ENCODE data around the gene EIF2A.
A peak's percentile ranks its signal among the peaks of the same experiment; 100 is the strongest.
"Not testable (repeated sequence)": the region's sequence is repeated elsewhere in the genome, so short reads cannot be mapped to it uniquely, and the experiment has no call there.

EIF2A gene

GRCh38 chr3:150546226-150547044, at the start of gene EIF2A, which contains the start of gene SERP1:
TSS of gene EIF2A (plus strand) at chr3:150546787. CDS start at chr3:150546803, 16 bp downstream.
TSS of gene SERP1 (minus strand) at chr3:150546496. CDS start at chr3:150546135, 361 bp downstream.
- Mint-ChIP-seq H3K4me3 (peak within 1 kb of the TSS; percentile 97), H3K27me3 (no peaks in the 10 kb centered on the region), H3K27ac (peak within 1 kb of the TSS; percentile 100), H3K9me3 (ENCODE audit: low read depth) (no peaks in the 10 kb centered on the region), H3K36me3 (peaks cover 22% of the 10 kb centered on the region), H3K4me1 (ENCODE audit: low read depth) (peaks cover 63% of the 10 kb centered on the region)

- no peak overlapping the region for H3K4me3 Mint-ChIP-seq
- H3K27me3 Mint-ChIP-seq: no peaks in the 10 kb centered on the region
- H3K4me1 Mint-ChIP-seq (ENCODE audit: low read depth): no peaks in the 10 kb centered on the region
- H3K9me3 Mint-ChIP-seq (ENCODE audit: low read depth): no peaks in the 10 kb centered on the region
- no peaks in the 10 kb centered on the region for H3K36me3 Mint-ChIP-seq
- no peak overlapping the region for H3K27ac Mint-ChIP-seq
Measured at GRCh38 chr3:150497956-150498355, 48.6 kb upstream of the EIF2A start.

GRCh38 chr3:150500960-150501359, 45.6 kb upstream of the EIF2A start:
- not testable (repeated sequence) for H3K36me3 Mint-ChIP-seq; H3K4me1 Mint-ChIP-seq (ENCODE audit: low read depth); H3K4me3 Mint-ChIP-seq; H3K27ac Mint-ChIP-seq; H3K9me3 Mint-ChIP-seq (ENCODE audit: low read depth); H3K27me3 Mint-ChIP-seq

- no peak overlapping the region for H3K4me3 Mint-ChIP-seq
- peaks cover 3% of the 10 kb centered on the region for H3K9me3 Mint-ChIP-seq (ENCODE audit: low read depth)
- no peaks in the 10 kb centered on the region for H3K4me1 Mint-ChIP-seq (ENCODE audit: low read depth)
- peaks cover 8% of the 10 kb centered on the region for H3K36me3 Mint-ChIP-seq
- no peaks in the 10 kb centered on the region for H3K27me3 Mint-ChIP-seq
- H3K27ac Mint-ChIP-seq: no peak overlapping the region
Measured at GRCh38 chr3:150503402-150504099, 43.0 kb upstream of the EIF2A start.

GRCh38 chr3:150504483-150504882, 42.1 kb upstream of the EIF2A start:
- Mint-ChIP-seq H3K4me3 (no peak overlapping the region), H3K4me1 (ENCODE audit: low read depth) (no peaks in the 10 kb centered on the region), H3K9me3 (ENCODE audit: low read depth) (peaks cover 3% of the 10 kb centered on the region), H3K27me3 (no peaks in the 10 kb centered on the region), H3K36me3 (peaks cover 8% of the 10 kb centered on the region), H3K27ac (no peak overlapping the region)

GRCh38 chr3:150508401-150508800, 38.2 kb upstream of the EIF2A start:
- Mint-ChIP-seq H3K36me3 (peaks cover 10% of the 10 kb centered on the region), H3K27me3 (no peaks in the 10 kb centered on the region), H3K4me3 (no peak overlapping the region), H3K4me1 (ENCODE audit: low read depth) (no peaks in the 10 kb centered on the region), H3K27ac (no peak overlapping the region), H3K9me3 (ENCODE audit: low read depth) (peaks cover 3% of the 10 kb centered on the region)

- peaks cover 3% of the 10 kb centered on the region for H3K9me3 Mint-ChIP-seq (ENCODE audit: low read depth)
- H3K36me3 Mint-ChIP-seq: peaks cover 10% of the 10 kb centered on the region
- H3K27ac Mint-ChIP-seq: no peak overlapping the region
- H3K27me3 Mint-ChIP-seq: no peaks in the 10 kb centered on the region
- H3K4me3 Mint-ChIP-seq: no peak overlapping the region
- no peaks in the 10 kb centered on the region for H3K4me1 Mint-ChIP-seq (ENCODE audit: low read depth)
Measured at GRCh38 chr3:150509780-150510179, 36.8 kb upstream of the EIF2A start.

- no peaks in the 10 kb centered on the region for H3K4me1 Mint-ChIP-seq (ENCODE audit: low read depth)
- H3K27ac Mint-ChIP-seq: no peak overlapping the region
- H3K4me3 Mint-ChIP-seq: no peak overlapping the region
- H3K9me3 Mint-ChIP-seq (ENCODE audit: low read depth): peaks cover 3% of the 10 kb centered on the region
- no peaks in the 10 kb centered on the region for H3K27me3 Mint-ChIP-seq
- peaks cover 10% of the 10 kb centered on the region for H3K36me3 Mint-ChIP-seq
Measured at GRCh38 chr3:150511122-150511821, 35.3 kb upstream of the EIF2A start.

- Mint-ChIP-seq H3K27ac (no peak overlapping the region), H3K27me3 (no peaks in the 10 kb centered on the region), H3K36me3 (peaks cover 9% of the 10 kb centered on the region), H3K4me3 (no peak overlapping the region), H3K9me3 (ENCODE audit: low read depth) (peaks cover 3% of the 10 kb centered on the region), H3K4me1 (ENCODE audit: low read depth) (no peaks in the 10 kb centered on the region)
Measured at GRCh38 chr3:150515210-150515609, 31.4 kb upstream of the EIF2A start.

- Mint-ChIP-seq H3K4me3 (no peak overlapping the region), H3K27me3 (no peaks in the 10 kb centered on the region), H3K9me3 (ENCODE audit: low read depth) (peaks cover 3% of the 10 kb centered on the region), H3K4me1 (ENCODE audit: low read depth) (no peaks in the 10 kb centered on the region), H3K27ac (no peak overlapping the region), H3K36me3 (peaks cover 7% of the 10 kb centered on the region)
Measured at GRCh38 chr3:150519026-150519425, 27.6 kb upstream of the EIF2A start.

GRCh38 chr3:150520408-150520807, 26.2 kb upstream of the EIF2A start:
- Mint-ChIP-seq H3K27ac (no peak overlapping the region), H3K4me3 (no peak overlapping the region), H3K36me3 (peaks cover 7% of the 10 kb centered on the region), H3K9me3 (ENCODE audit: low read depth) (peaks cover 3% of the 10 kb centered on the region), H3K27me3 (no peaks in the 10 kb centered on the region), H3K4me1 (ENCODE audit: low read depth) (no peaks in the 10 kb centered on the region)

GRCh38 chr3:150521463-150521862, 25.1 kb upstream of the EIF2A start:
- H3K27me3 Mint-ChIP-seq: no peaks in the 10 kb centered on the region
- H3K4me1 Mint-ChIP-seq (ENCODE audit: low read depth): no peaks in the 10 kb centered on the region
- H3K36me3 Mint-ChIP-seq: peaks cover 7% of the 10 kb centered on the region
- H3K4me3 Mint-ChIP-seq: no peak overlapping the region
- H3K27ac Mint-ChIP-seq: no peak overlapping the region
- peaks cover 3% of the 10 kb centered on the region for H3K9me3 Mint-ChIP-seq (ENCODE audit: low read depth)

- H3K4me1 Mint-ChIP-seq (ENCODE audit: low read depth): peaks cover 1% of the 10 kb centered on the region
- no peak overlapping the region for H3K4me3 Mint-ChIP-seq
- no peaks in the 10 kb centered on the region for H3K9me3 Mint-ChIP-seq (ENCODE audit: low read depth)
- H3K36me3 Mint-ChIP-seq: peaks cover 4% of the 10 kb centered on the region
- no peaks in the 10 kb centered on the region for H3K27me3 Mint-ChIP-seq
- H3K27ac Mint-ChIP-seq: no peak overlapping the region
Measured at GRCh38 chr3:150523538-150523937, 23.0 kb upstream of the EIF2A start.

- no peaks in the 10 kb centered on the region for H3K9me3 Mint-ChIP-seq (ENCODE audit: low read depth)
- H3K4me3 Mint-ChIP-seq: no peak overlapping the region
- no peaks in the 10 kb centered on the region for H3K36me3 Mint-ChIP-seq
- no peak overlapping the region for H3K27ac Mint-ChIP-seq
- H3K27me3 Mint-ChIP-seq: no peaks in the 10 kb centered on the region
- peaks cover 6% of the 10 kb centered on the region for H3K4me1 Mint-ChIP-seq (ENCODE audit: low read depth)
Measured at GRCh38 chr3:150527464-150528255, 18.9 kb upstream of the EIF2A start.

All from activated naive CD8-positive, alpha-beta T cell (primary cell).